ENCODE data around the gene TCL1A.

TCL1A gene

GRCh38 chr14:95695913-95696312 is 18.0 kb downstream of the TCL1A start:
- Mint-ChIP-seq H3K27me3 (peaks cover 68% of the 10 kb centered on the region), H3K9me3 (no peaks in the 10 kb centered on the region), H3K27ac (no peak overlapping the region), H3K4me3 (no peak overlapping the region), H3K4me1 (peaks cover 13% of the 10 kb centered on the region)
- no peak for DNase-seq
- ATAC-seq, result no peak

GRCh38 chr14:95695051-95695450 is 18.9 kb downstream of the TCL1A start:
- H3K9me3 Mint-ChIP-seq, result no peaks in the 10 kb centered on the region
- no peak overlapping the region for H3K4me3 Mint-ChIP-seq
- ATAC-seq, result no peak
- no peak overlapping the region for H3K27ac Mint-ChIP-seq
- H3K27me3 Mint-ChIP-seq, result peaks cover 64% of the 10 kb centered on the region
- DNase-seq, result no peak
- peaks cover 13% of the 10 kb centered on the region for H3K4me1 Mint-ChIP-seq

- H3K27me3 Mint-ChIP-seq, result peaks cover 44% of the 10 kb centered on the region
- ATAC-seq (no peak), DNase-seq (no peak)
- H3K4me1 Mint-ChIP-seq, result no peaks in the 10 kb centered on the region
- H3K4me3 Mint-ChIP-seq, result no peak overlapping the region
- H3K27ac Mint-ChIP-seq, result no peak overlapping the region
- H3K9me3 Mint-ChIP-seq, result no peaks in the 10 kb centered on the region
These were observed 21.8 kb downstream of the TCL1A start for GRCh38 chr14:95692109-95692508.

DNA sequence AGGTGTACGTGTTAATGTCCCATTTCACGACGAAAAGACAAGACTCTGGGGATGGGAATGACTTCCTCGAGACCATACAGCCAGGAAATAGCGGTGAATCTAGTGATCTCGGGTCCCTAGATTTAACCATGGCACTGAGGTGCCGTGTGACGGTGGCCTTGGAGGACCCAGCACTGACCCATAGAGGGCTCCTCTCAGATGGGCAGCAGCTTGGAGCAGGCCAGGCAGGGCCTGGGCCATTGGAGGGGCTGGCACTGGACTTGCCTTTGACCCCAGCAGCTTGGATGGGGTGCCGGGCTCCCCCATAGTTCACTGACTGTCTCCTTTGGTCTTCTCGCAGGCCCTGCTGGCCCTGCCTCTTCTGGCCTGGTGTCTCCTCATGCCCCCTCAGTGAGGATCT is 22.3 kb downstream of the TCL1A start:
- H3K4me1 Mint-ChIP-seq, result no peaks in the 10 kb centered on the region
- H3K9me3 Mint-ChIP-seq, result no peaks in the 10 kb centered on the region
- peaks cover 39% of the 10 kb centered on the region for H3K27me3 Mint-ChIP-seq
- H3K27ac Mint-ChIP-seq, result no peak overlapping the region
- DNase-seq (no peak), ATAC-seq (no peak)
- H3K4me3 Mint-ChIP-seq, result no peak overlapping the region

- H3K4me1 Mint-ChIP-seq, result no peaks in the 10 kb centered on the region
- ATAC-seq (no peak), DNase-seq (no peak)
- H3K27me3 Mint-ChIP-seq, result peaks cover 33% of the 10 kb centered on the region
- H3K9me3 Mint-ChIP-seq, result no peaks in the 10 kb centered on the region
- H3K27ac Mint-ChIP-seq, result no peak overlapping the region
- H3K4me3 Mint-ChIP-seq, result no peak overlapping the region
These were observed 23.1 kb downstream of the TCL1A start for GRCh38 chr14:95690815-95691214.

GRCh38 chr14:95689441-95689840 is 24.5 kb downstream of the TCL1A start:
- DNase-seq, result no peak
- no peaks in the 10 kb centered on the region for H3K4me1 Mint-ChIP-seq
- H3K4me3 Mint-ChIP-seq, result no peak overlapping the region
- H3K9me3 Mint-ChIP-seq, result no peaks in the 10 kb centered on the region
- H3K27ac Mint-ChIP-seq, result no peak overlapping the region
- peaks cover 40% of the 10 kb centered on the region for H3K27me3 Mint-ChIP-seq
- no peak for ATAC-seq

GRCh38 chr14:95686935-95687334 is 27.0 kb downstream of the TCL1A start:
- H3K4me1 Mint-ChIP-seq, result no peaks in the 10 kb centered on the region
- H3K27ac Mint-ChIP-seq, result no peak overlapping the region

GRCh38 chr14:95685978-95686922 is 27.7 kb downstream of the TCL1A start, which contains the start of gene TCL1B:
TCL1B (plus strand) TSS chr14:95686426; CDS start chr14:95686468, 42 bp downstream.
- DNase-seq, result no peak
- no peaks in the 10 kb centered on the region for H3K4me1 Mint-ChIP-seq
- H3K4me3 Mint-ChIP-seq, result no peak within 1 kb of the TSS
- H3K27me3 Mint-ChIP-seq, result peaks cover 25% of the 10 kb centered on the region
- H3K27ac Mint-ChIP-seq, result peak within 1 kb of the TSS in 1 of 2 donors; percentile 13
- no peak for ATAC-seq
- no peaks in the 10 kb centered on the region for H3K9me3 Mint-ChIP-seq

More at GRCh38 chr14:95686935-95687334, 27.0 kb downstream of the TCL1A start:
- Mint-ChIP-seq H3K27me3 (peaks cover 30% of the 10 kb centered on the region), H3K9me3 (no peaks in the 10 kb centered on the region), H3K4me3 (no peak overlapping the region)
- ATAC-seq, result no peak
- no peak for DNase-seq

- Mint-ChIP-seq H3K4me3 (no peak overlapping the region), H3K27ac (no peak overlapping the region), H3K27me3 (peaks cover 31% of the 10 kb centered on the region), H3K4me1 (no peaks in the 10 kb centered on the region), H3K9me3 (no peaks in the 10 kb centered on the region)
- DNase-seq (peak; percentile 24 to 27), ATAC-seq (peak; percentile 46)
These were observed 30.1 kb downstream of the TCL1A start for GRCh38 chr14:95683793-95684192.

DNA sequence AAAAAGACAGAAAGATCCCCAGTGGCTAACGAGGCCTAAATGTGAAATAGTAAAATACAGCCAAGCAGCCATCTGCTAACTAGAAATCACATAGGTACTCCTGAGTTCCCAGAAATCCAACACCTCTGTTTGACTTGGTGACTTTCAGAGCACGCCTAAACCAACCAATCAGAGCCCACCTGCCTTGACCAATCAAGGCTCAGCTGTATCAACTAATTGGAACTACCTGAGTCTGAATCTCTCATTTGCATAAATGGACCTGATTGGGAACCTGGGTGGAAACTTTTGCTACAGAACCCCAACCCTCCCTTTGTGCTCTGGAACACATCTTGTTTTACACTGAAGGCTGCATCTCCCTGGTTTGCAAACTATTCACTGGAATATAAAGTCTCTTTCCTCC is 32.8 kb downstream of the TCL1A start:
- ATAC-seq (no peak), DNase-seq (no peak)
- H3K4me1 Mint-ChIP-seq, result no peaks in the 10 kb centered on the region
- no peaks in the 10 kb centered on the region for H3K9me3 Mint-ChIP-seq
- H3K4me3 Mint-ChIP-seq, result no peak overlapping the region
- H3K27ac Mint-ChIP-seq, result no peak overlapping the region
- H3K27me3 Mint-ChIP-seq, result peaks cover 50% of the 10 kb centered on the region

DNA sequence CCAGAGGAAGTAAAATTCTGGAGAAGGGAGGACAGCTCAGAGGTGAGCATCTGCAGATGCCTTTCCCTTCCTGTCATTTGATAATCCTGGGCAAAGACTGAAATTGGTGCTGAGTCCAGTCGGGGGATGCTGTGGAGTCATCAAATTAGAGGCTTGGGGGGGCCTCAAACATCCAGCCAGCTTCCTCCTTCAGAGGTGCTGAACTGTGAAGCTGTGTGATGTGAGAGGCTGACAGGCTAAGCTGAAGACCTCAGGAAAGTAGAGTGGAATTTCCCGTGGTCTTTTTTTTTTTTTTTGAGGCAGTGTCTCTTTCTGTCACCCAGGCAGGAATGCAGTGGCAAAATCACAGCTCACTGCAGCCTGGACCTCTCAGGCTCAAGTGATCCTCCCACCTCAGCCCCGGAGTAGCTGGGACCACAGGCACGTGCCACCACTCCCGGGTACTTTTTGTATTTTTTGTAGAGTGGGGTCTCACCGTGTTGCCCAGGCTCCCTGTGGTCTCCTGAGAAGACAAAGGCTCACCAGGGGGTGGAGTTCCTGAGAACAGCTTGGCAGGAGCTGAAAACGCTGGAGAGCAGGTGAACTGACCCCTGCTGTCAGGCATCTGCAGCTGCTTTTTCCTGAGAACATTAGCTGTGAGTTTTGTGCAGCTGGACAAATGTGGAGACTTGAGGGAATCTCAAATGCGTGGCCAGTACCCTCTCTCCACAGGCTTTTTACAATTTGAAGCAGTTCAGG is 33.8 kb downstream of the TCL1A start:
- Mint-ChIP-seq H3K4me3 (no peak overlapping the region), H3K9me3 (no peaks in the 10 kb centered on the region), H3K27ac (no peak overlapping the region), H3K27me3 (peaks cover 51% of the 10 kb centered on the region), H3K4me1 (no peaks in the 10 kb centered on the region)
- no peak for ATAC-seq
- no peak for DNase-seq

DNA sequence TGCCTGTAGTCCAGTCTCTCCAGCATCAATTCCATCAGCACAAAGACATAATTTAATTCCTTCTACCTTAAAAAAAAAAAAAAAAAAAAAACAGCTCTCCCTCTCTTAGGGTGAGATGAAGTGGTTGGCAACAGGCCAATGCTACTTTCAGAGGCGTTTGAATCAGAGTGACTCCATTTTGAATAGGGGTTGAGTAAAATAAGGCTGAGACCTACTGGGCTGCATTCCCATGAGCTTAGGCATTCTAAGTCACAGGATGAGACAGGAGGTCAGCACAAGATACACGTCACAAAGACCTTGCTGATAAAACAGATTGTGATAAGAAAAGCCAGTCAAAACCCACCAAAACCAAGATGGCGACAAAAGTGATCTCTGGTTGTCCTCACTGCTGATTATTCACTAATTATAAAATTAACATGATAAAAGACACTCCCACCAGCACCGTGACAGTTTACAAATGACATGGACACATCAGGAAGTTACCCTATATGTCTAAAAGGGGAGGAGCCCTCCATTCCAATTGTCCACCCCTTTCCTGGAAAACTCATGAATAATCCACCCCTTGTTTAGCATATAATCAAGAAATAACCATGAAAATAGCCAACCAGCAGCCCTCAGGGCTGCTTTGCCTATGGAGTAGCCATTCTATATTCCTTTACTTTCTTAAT is 34.6 kb downstream of the TCL1A start:
- Mint-ChIP-seq H3K4me1 (no peaks in the 10 kb centered on the region), H3K27ac (no peak overlapping the region), H3K4me3 (no peak overlapping the region), H3K27me3 (peaks cover 47% of the 10 kb centered on the region), H3K9me3 (no peaks in the 10 kb centered on the region)
- no peak for ATAC-seq
- DNase-seq, result no peak

GRCh38 chr14:95677179-95677835 is 36.6 kb downstream of the TCL1A start:
- Mint-ChIP-seq H3K27ac (no peak overlapping the region), H3K4me1 (no peaks in the 10 kb centered on the region), H3K27me3 (peaks cover 46% of the 10 kb centered on the region), H3K4me3 (no peak overlapping the region), H3K9me3 (no peaks in the 10 kb centered on the region)
- no peak for DNase-seq
- no peak for ATAC-seq

DNA sequence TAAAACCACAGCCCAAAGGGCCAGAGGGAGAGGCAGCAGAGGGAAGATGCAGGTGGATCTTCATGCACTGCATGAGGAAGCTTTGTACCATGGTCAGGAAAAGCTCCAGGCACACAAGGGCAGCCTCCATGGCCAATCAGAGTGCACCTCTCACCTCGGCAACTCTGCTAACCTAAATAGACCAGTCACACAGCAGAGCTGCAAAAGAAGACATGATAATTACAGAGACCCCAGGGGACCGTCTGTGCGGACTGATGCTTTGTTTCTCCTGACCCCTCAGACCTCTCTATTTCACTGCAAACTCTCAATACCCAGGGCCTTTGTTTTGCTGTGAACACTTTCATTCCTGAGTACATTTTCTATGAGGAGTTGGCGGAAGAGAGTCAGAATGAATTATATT is 38.4 kb downstream of the TCL1A start:
- Mint-ChIP-seq H3K9me3 (no peaks in the 10 kb centered on the region), H3K27ac (peak overlapping the region in 1 of 2 donors; percentile 9), H3K4me1 (no peaks in the 10 kb centered on the region), H3K27me3 (peaks cover 57% of the 10 kb centered on the region), H3K4me3 (no peak overlapping the region)
- ATAC-seq, result no peak
- no peak for DNase-seq

DNA sequence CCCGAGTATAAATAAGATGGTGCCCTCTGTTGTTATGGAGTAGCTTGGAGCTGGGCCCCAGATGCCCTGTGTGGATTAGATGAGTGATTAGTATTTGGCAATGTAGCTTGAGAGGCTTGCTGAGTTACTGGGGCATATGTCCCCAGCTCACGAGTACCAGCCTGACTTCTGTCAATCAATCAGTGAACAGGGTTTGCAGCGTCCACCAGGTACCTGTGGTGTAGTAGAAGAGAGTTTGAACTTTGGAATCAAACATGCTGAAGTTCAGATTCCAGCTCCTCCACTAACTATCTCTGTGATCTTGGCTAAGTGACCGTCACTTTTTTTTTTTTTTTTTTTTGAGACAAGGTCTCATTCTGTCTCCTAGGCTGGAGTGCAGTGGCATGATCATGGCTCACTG is 39.3 kb downstream of the TCL1A start:
- Mint-ChIP-seq H3K27ac (no peak overlapping the region), H3K27me3 (peaks cover 65% of the 10 kb centered on the region), H3K9me3 (no peaks in the 10 kb centered on the region), H3K4me1 (no peaks in the 10 kb centered on the region), H3K4me3 (no peak overlapping the region)
- DNase-seq, result no peak
- no peak for ATAC-seq

Data from stimulated activated naive CD8-positive, alpha-beta T cell treated with anti-CD3 and anti-CD28 coated beads, Interleukin-15, amount 100 ng/mL, for 72 hours (primary cell).